Neural cell (in vitro differentiated cells): ENCODE results near the gene TGFBI.
"Not testable (repeated sequence)": the region's sequence is repeated elsewhere in the genome, so short reads cannot be mapped to it uniquely, and the experiment has no call there.

ENCODE experiments used
- TAF1 ChIP-seq: IDR thresholded peaks from 2 replicates; pipeline ENCODE4 v1.6.1; 2012; ENCODE audit warnings: low read depth
- TF ChIP-seq, protein P1 (sequence below): fragments of 450-650 bp; IDR thresholded peaks from 2 replicates; pipeline ENCODE4 v1.5.1; 2014; ENCODE audit warnings: antibody characterized with exemption, mild to moderate bottlenecking, moderate library complexity; ENCODE audit not compliant: poor library complexity, severe bottlenecking

DNA sequence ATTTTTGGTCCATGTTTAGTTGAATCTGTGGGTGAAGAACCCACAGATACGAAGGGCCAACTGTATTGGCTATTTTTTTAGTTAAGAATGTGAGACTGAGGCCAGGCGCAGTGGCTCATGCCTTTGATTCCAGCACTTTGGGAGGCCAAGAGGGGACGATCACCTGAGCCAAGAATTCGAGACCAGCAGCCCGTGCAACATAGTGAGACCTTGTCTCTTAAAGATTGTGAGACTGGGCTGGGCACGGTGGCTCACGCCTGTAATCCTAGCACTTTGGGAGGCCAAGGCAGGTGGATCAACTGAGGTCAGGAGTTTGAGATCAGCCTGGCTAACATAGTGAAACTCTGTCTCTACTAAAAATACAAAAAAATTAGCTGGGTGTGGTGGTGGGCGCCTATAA, 16.2 kb downstream of the TGFBI start:
- TF ChIP-seq, protein P1, sequence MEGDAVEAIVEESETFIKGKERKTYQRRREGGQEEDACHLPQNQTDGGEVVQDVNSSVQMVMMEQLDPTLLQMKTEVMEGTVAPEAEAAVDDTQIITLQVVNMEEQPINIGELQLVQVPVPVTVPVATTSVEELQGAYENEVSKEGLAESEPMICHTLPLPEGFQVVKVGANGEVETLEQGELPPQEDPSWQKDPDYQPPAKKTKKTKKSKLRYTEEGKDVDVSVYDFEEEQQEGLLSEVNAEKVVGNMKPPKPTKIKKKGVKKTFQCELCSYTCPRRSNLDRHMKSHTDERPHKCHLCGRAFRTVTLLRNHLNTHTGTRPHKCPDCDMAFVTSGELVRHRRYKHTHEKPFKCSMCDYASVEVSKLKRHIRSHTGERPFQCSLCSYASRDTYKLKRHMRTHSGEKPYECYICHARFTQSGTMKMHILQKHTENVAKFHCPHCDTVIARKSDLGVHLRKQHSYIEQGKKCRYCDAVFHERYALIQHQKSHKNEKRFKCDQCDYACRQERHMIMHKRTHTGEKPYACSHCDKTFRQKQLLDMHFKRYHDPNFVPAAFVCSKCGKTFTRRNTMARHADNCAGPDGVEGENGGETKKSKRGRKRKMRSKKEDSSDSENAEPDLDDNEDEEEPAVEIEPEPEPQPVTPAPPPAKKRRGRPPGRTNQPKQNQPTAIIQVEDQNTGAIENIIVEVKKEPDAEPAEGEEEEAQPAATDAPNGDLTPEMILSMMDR, result not testable (repeated sequence)
- not testable (repeated sequence) for TF ChIP-seq TAF1
